GM12891 (cell line): ENCODE results near the gene AMY2A.

Experiments used
- POLR2A ChIP-seq: IDR thresholded peaks from 2 replicates; pipeline ENCODE4 v1.6.1; 2011; ENCODE audit warnings: low read depth, low read length, control low read depth
- SPI1 ChIP-seq: IDR thresholded peaks from 2 replicates; pipeline ENCODE4 v1.6.1; 2011; ENCODE audit warnings: low read depth, low read length, control low read depth
- TAF1 ChIP-seq: IDR thresholded peaks from 2 replicates; pipeline ENCODE4 v1.6.1; 2011; ENCODE audit warnings: low read depth, low read length, control low read depth

- no peak for TF ChIP-seq POLR2A
- TF ChIP-seq TAF1 = no peak
- no peak for TF ChIP-seq SPI1
These were observed 33.3 kb upstream of the AMY2A start for GRCh38 chr1:103583887-103584286.
